HG03025 (cell line): ENCODE data around the gene KIF2A.

Experiments used
- ATAC-seq: cut with Tn5 transposase; IDR thresholded peaks from one replicate; pipeline ENCODE4 v1.9.1; 2021; ENCODE audit warnings: mild to moderate bottlenecking, moderate library complexity; ENCODE audit not compliant: unreplicated experiment, low FRiP score

Gene KIF2A

DNA sequence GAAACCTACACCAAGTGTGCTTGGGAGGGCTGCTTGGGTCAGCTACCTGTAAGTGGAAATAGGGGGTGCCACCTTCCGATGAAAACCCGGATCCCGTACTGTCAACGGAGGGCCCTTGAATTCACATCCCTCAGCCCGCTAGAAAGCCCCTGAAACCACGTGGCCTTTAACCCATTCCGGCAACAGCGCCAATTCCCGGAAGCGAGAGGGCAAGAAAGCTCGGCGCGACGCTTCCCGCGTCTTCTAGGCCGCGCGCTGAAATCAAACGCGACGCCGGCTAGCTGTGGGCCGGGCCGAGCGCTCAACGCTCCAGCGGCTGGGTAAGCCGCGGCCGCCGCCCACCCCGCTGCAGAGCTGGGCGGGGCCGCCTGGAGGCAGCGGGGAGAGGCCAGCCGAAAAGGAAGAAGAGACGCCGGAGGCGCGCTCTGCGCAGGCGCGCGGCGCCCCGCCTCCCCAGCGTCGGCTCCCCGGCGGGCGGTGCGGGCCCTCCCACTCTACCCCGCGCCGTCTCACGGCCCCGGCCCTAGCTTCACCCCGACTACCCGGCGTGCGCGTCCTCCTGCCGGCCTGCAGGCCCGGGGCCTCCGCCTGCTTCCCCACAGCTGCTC, at the start of gene KIF2A:
KIF2A (plus strand) TSS at position 492 of the 608 bp plus-strand sequence. CDS start 267 bp downstream, outside the sequence.
- peak; percentile 88 for ATAC-seq

DNA sequence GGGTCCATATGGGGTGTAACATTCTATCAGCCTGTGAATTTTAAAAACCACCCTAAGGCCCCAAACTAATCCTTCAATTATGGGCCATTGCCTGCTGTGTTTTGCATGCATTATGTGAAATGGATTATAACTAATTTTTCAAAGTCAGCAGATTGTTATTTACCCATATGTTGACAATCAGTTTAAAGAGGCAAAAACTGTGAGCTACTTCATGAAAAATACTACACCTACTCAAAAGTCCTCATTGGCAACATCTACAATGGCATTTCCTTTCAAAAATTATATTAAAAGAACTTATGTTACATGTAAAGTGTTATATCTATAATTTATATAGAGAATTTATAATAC, 49.0 kb upstream of the KIF2A start:
- no peak for ATAC-seq

DNA sequence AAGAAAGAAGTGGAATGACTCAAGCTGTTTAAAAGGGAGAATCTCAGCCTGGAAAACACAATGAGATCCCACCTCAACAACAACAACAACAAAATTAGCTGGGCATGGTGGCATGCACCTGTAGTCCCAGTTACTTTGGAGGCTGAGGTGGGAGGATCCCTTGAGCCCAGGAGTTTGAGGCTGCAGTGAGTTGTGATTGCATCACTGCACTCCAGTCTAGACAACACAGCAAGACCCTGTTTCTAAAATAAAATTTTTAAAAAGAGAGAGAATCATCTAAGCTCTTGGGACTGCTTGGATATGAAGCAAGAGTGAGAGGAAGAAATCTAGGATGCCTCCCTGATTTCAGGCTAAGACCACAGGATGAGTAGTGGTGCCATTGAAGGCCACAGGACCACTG, 47.4 kb upstream of the KIF2A start:
- ATAC-seq, result no peak

DNA sequence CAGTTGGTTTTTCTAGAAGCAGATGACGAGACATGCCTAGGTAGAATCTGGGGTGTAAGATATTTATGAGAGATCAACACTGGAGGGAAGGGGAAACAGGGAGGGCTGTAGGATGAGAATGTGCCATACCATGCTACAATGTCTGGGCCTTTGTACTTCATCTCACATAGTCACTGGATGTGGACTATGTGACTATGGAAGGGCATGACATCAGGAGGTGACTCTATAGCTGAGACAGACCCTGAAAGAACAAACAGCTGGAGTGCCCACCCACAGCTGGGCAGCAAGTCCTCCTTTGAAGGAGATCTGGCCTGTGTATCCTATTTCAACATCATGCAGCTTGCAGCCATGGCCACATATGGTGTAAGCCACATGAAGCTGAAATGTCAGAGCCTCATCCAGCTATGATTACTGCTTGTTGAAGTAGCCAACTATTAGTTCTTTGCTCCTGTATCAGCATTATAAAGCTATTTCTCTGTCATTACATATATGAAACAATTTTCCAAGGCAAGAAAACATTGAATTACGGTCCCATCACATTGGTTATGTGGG, 46.2 kb upstream of the KIF2A start:
- no peak for ATAC-seq

DNA sequence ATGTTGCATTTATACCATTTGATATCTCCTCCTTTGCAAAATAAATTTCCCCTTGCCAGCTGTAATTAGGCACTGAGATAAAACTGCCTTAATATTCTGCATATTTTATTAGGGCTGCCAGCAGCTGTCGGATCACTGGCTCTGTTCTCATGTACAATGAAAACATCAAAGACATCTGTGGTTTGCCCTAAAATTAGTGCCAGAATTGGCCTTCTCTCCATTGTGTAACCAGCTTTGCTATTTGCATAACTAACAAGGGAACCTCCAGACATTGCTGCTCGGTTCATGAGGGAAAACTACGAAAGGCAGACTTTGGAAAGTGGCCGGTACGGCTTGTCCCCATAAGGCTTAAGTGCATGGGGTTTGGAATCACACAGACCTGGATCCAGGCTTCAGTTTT, 45.5 kb upstream of the KIF2A start:
- ATAC-seq, result no peak

DNA sequence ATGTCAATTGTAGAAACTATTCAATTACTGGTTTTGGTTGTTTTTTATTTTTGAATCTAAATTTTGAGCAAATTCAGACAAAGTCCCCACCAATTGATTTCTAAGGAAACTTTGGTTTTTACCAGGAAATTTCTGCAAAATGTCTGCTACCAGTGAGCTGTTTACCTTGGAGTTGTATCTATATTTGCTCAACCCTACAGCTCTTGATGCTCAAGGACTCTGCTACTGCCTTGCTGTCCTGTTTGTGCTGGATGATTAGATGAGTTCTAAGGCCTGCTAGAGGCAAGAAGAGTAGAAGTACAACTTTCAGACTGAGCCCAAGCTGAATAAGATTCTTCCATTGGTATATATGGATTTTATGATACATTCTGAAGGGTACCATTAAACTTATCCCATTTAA, 42.6 kb upstream of the KIF2A start:
- no peak for ATAC-seq

DNA sequence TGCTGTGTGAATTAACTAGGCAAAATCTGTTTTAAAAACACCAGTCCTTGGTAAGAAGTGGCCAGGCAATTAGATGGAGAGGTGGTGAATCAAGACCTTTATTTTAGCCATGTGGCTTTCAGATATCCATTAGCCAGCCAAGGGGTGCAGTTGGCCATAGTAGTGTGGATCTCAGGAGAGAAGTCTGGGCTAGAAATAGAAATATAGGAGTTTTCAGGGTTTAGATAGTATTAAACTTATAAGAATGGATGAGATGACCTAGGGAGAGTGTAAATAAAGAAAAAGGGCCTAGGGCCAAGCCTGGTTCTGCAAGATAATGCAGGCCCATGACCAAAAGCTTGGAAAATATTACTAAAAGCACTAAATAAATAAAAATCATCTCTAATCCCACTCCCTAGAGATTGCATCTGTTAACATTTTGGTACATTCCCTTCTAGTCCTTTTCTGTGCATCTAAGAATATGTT, 40.3 kb upstream of the KIF2A start:
- no peak for ATAC-seq

DNA sequence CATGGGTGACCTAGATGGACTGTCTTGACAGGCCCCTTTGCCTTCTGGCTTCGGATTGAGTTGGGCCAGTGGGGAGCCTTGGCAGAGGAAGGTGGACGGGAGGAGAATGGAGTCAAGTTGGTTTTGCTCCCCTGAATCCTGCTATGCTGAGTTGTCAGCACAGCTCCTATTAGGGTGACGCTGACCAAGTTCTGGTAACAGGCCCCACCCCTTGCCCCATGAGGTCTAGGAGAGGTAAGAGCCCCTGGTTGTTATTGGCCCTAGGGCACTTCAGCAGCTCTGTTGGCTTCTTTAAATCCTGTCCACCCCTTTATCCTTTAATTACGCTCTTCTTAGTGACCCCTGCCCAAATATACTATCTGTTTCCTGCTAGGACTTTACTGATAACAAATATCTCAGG, 39.4 kb upstream of the KIF2A start:
- ATAC-seq, result no peak

DNA sequence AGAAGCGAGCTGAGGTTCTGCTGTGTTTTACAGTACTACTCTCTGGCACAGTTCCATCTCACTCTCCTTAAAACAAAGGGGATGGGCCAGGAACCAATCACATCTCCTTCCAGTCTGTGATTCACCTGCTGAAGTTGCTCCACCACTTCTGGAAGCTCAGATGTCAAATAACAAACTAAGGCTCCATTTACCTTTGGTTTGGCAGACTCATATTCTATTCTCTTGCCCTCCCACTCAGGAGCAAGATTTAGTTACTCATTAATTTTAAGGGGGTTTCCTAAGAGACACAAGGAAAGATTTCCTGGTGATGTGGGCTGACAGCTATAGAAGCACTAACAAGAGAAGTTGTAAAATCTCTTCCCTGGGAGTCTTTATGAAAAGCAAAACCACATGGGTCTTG, 37.8 kb upstream of the KIF2A start:
- no peak for ATAC-seq

DNA sequence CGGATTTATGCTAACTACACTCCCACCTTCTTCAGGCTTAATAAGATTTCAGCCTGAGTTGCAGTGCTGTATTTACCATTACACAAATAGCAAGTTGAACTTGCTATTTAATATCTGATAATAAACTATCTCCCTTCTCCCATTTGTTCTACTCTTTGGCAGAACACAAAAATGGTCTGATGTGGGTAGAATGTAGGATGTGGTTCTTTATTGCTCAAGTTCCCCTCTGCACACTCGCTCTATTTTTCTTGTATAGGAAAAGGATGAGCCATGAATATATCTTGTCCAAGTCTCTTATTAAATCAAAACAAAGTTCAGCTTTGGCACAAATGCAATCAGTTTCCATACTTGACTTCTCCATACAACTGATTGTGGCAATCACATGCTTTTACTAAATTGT, 37.2 kb upstream of the KIF2A start:
- ATAC-seq, result no peak

DNA sequence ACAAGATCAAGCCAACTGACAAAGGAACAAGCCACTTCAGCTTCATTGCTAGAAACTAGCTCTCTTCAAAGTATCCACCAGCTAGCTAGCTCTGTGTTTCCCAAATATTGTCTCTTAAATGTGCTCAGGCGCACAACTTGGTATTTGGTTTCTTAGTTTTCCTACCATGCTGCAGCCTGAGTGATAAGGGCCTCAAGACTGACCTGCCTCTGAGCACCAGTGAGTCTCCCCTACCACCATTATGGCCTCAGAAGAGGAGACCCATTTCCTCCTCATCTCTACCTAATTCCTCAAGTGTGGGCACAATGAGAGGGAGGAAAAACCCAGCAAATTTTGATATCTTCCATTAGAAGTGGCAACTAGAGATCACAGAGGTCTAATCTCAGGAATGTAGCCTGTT, 34.6 kb upstream of the KIF2A start:
- ATAC-seq, result no peak

DNA sequence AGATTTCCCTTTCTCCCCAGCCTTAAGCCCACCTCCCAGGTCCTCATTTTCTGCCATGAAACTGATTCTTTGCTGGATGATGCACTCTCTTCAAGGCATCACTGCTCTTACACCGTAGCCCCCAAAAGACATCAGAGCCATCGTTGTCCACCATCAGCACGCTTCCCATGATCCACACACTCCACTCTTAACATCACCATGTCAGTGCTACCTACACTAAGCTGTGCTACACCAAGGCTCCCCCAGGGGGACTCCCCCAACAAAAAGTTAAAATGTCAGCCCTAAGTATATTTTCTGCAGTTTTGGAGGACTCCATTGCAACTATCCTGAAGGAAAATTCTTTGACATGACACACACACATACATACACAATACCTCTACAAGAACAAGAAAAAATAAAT, 34.1 kb upstream of the KIF2A start:
- ATAC-seq, result no peak

DNA sequence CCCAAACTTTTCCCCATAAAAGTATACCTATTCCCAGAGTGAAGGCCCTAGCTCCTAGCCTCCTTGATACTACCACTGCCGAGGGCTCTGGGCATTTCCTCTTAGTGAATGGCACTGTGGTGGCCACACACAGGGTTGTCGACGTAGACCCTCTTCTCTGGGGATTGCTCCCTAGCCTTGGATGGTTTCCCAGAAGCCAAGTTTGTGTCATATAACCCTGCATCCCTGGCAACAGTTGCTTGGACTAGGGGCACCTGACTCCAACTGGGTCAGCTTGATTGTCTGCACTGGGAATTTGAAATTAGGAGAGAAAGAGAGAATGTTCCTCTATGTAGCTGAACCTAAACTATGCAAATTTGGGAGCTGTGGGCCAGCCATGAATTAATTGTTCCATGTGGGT, 32.3 kb upstream of the KIF2A start:
- ATAC-seq, result no peak

DNA sequence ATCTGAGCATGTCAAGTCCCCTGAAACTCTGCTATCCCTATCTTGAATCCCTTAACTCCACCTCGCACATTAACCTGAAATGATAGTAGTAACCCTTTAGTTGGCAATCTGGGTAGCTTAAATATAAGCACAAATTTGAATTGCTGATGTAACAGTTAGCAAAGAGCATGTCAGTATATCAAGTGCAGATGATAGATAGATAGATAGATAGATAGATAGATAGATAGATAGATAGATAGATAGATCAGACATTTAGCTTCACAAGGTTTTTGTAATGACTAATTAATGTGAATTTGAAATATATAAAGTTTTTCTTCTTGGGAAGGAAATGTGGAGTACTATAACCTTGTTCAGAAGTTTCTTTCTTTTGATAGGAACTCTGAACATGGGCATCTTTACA, 30.4 kb upstream of the KIF2A start:
- no peak for ATAC-seq

DNA sequence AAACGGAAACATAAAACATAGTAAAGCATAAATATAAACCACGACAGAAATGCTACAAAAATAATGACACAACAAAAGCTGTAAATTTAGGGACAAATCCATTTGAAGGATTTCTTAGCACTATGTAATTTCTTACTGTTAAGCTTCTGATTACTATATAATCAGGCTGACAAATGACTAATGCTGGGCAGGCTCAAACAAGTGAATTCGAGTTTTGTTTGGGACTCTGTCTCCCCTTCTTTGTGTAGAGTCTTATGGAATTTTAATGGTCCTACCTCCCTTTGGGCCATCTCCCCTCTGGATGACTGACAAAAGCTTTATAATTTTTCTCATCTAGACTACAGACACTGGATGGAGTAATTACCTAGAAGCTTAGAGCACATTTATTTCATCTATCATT, 24.6 kb upstream of the KIF2A start:
- no peak for ATAC-seq

DNA sequence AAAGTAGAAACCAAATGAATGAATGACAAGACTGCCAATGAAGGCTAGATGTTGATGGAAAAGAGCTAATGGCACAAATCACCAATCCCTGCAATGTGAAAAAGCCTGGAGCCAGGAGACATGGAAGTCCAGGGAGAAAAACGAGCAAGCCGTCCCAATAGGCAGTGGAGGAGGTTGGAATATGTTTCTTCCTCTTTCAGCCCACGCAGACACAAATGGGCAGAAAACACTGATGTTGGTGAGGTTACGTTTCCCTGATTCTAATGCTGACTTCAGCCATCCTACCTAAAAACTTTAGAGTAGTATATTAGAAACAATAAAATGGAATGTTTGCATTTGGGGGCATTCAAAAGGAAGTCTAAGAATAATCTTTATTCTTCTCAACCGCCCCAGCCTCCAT, 23.9 kb upstream of the KIF2A start:
- no peak for ATAC-seq

DNA sequence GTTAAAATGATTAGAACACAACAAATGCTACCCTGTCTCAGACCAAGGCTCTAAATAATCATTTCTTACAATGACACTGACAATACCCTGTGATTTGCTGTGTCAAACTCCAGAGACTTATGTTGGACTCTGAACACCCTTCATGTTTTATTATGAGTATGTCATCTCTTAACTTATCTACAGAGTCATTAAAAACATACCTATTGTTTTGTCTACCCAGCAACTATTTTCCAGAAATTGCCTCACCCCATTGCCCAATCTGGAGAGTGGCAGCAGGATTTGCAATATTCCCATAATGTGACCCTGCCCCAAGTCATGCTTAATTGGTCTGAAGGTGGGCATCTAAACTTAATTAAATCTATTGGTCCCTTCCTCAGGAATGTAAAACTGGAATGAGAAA, 23.0 kb upstream of the KIF2A start:
- ATAC-seq, result no peak

DNA sequence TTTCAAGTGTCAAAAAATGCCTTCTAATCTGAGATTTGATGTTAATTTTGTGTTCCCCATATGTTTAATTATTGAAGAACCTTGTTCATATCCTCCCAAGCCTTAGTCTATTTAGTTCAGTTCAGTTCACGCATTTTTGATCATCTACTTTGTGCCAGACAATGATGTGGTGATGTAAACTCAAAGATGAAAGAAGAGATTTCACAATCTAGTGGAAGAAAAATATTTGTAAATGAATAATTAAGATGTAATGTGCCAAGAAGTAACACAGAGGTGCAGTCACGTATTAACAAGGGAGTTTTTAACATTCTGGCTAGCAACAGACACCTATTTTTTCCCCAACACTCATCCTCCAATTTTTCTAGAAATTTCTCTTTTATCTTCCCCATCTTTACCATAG, 22.1 kb upstream of the KIF2A start:
- ATAC-seq, result no peak

DNA sequence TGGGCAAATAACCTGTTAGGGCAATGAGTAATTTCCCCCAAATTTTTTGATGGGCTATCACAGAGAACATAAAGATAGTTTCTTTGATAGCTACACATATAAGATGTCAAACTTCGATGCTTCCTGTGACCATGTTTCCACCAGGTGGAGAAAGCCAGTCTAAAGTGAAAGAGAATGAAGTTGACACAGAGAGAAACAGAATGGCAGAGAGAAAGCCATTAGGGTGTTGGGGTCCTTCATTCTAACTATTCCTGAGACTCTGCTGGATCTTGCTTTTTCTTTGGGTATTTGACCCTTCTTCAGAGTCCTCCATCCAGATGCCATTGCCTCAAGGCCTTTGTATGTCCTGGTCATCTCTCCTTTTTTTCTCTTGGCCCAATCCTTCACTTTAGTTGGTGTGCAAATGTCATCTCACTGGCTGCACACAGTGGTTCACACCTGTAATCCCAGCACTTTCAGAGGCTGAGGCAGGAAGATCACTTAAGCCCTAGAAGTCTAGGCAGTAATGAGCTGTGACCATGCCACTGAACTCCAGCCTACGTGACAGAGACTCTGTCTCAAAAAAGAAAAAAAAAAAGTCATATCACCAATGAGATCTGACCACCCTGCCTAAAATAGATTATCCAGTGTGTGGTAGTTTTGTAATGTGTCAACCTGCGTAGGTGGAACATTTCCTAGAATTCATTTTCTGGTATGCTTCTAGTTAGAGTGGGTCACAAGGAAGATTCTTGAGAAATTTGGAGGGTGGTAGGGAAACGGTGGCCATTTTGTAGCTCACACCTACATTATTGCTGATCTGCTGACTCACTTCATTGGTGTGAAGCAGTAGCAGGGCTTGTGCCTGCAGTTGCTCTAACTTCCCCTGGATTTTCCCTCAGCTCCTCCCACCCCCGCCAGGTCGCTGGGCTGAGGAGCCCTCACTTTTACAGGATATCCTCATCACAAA, 20.8 kb upstream of the KIF2A start:
- ATAC-seq, result peak; percentile 60

DNA sequence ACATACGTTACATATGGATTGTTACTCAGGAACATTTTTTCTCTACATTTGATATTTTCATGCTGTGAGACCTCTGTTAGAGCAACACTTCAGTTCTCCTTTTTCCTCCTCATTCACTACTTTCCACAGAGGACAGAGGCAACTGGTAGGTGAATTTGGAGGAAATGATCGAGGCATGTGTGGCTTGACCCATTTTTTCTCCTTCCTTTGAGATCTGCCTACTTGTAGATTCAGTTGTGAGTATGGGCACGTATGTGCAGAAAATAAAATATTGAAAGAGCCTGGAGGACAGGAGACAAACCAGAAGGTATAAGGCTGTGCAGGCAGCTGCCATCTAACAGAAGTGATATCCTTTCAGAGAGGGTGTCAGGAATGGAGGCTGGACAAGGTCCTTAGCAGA, 19.2 kb upstream of the KIF2A start:
- no peak for ATAC-seq

DNA sequence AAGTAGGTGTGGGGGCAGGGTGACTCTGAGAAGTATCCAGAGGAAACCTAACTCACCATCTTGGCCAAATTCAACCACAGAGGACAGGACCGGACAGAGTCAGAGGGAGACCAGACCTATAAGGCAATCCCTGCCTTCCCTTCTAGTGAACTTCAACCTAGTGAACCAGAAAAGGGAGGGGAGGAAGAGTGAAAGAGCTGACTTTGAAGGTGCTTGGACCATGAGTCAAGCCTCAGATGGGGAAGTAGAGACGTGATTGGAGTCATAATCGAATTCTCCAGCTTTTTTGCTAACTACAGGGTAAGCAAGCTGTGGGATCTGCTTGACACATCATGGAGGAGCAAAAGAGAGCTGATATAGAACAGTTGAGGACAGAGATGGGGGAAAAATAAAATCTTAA, 18.8 kb upstream of the KIF2A start:
- ATAC-seq, result no peak

DNA sequence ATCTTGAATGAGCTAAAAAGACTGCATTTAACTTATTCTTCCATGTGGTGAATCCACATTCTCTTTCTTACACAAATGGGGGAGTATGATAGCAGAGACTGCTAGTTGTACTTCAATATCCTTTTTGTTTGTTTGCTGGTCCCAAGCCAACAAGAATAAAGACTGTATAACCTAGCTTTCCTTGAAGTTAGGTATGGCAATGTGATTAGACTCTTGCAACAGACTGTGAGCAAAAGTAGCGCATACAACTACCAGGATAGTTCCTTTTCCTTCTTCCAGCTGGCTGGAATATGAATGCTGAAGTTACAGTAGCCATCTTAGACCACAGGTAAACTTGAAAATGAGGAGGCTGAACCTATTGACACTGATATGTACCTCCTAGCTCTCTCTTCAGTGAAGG, 17.9 kb upstream of the KIF2A start:
- no peak for ATAC-seq
